OCI-LY7 (cell line): ENCODE data around the gene PCBP3. TPM values are rescaled to one million over a fixed set of nuclear protein-coding genes. Genes with fewer than 3 reads are reported as not detected.

ENCODE experiments used
- BruUV-seq: library from RNA; stranded (reverse); fragments of 400-500 nt; replicated peaks from 2 replicates; lab custom pipeline; 2021; lab: Mats Ljungman, UMichigan
- CTCF ChIA-PET: fragments of 300-600 bp; sonication (Branson Sonifier 250); formaldehyde crosslinking; loops from one replicate; lab custom pipeline; 2022; ENCODE audit warnings: antibody characterized with exemption; ENCODE audit not compliant: unreplicated experiment; lab: Charles Lee
- POLR2A ChIA-PET: fragments of 300-600 bp; sonication (Branson Sonifier 250); formaldehyde crosslinking; loops from one replicate; lab custom pipeline; 2022; ENCODE audit warnings: antibody characterized with exemption; lab: Charles Lee
- DNase-seq: peaks from one replicate; pipeline ENCODE4 v3.0.0-alpha.2; 2015; ENCODE audit warnings: low spot score
- H2AFZ ChIP-seq: fragments of 200-600 bp; sonication (generic), shearing (Covaris generic); 2 replicates; pipeline ENCODE4 v1.6.1; 2014; ENCODE audit warnings: mild to moderate bottlenecking, antibody characterized with exemption, low read length, moderate library complexity
- H3K27ac ChIP-seq: fragments of 200-600 bp; sonication (generic); 2 replicates; pipeline ENCODE4 v1.5.1; 2014; ENCODE audit warnings: mixed run types, low read depth, mild to moderate bottlenecking, moderate library complexity, low read length, inconsistent platforms; ENCODE audit not compliant: poor library complexity, severe bottlenecking
- H3K36me3 ChIP-seq: fragments of 200-600 bp; sonication (generic); 2 replicates; pipeline ENCODE4 v1.6.1; 2014; ENCODE audit warnings: mild to moderate bottlenecking, antibody characterized with exemption, low read length, moderate library complexity, mixed read lengths; ENCODE audit not compliant: insufficient read depth
- H3K4me1 ChIP-seq: fragments of 200-600 bp; sonication (generic); 2 replicates; pipeline ENCODE4 v1.5.1; 2014; ENCODE audit warnings: mild to moderate bottlenecking, low read length; ENCODE audit not compliant: insufficient read depth, poor library complexity, severe bottlenecking
- H3K4me2 ChIP-seq: fragments of 200-600 bp; sonication (generic); 2 replicates; pipeline ENCODE4 v1.6.1; 2014; ENCODE audit warnings: mild to moderate bottlenecking, low read length
- H3K4me3 ChIP-seq: fragments of 200-600 bp; sonication (generic); 2 replicates; pipeline ENCODE4 v1.5.1; 2014; ENCODE audit warnings: mild to moderate bottlenecking, low read depth, low read length; ENCODE audit not compliant: poor library complexity, severe bottlenecking
- H3K79me2 ChIP-seq: fragments of 200-600 bp; sonication (generic); 2 replicates; pipeline ENCODE4 v1.6.1; 2016; ENCODE audit warnings: low read depth, mild to moderate bottlenecking, low read length, moderate library complexity, mixed read lengths; ENCODE audit not compliant: insufficient read depth
- H3K9me2 ChIP-seq: fragments of 200-600 bp; sonication (generic); 2 replicates; pipeline ENCODE4 v1.6.1; 2016; ENCODE audit warnings: mild to moderate bottlenecking, low read length, mixed read lengths; ENCODE audit not compliant: insufficient read depth
- H3K9me3 ChIP-seq: fragments of 200-600 bp; sonication (generic); 2 replicates; pipeline ENCODE4 v1.6.1; 2014; ENCODE audit warnings: mild to moderate bottlenecking, mixed run types, low read length, mixed read lengths
- H4K20me1 ChIP-seq: fragments of 200-600 bp; sonication (generic); 2 replicates; pipeline ENCODE4 v1.6.1; 2014; ENCODE audit warnings: mild to moderate bottlenecking, antibody characterized with exemption, low read length, moderate library complexity, mixed read lengths; ENCODE audit not compliant: insufficient read depth
- CTCF ChIP-seq: fragments of 200-600 bp; sonication (generic); conservative IDR thresholded peaks from 2 replicates; pipeline ENCODE4 v1.5.1; 2014; ENCODE audit warnings: mild to moderate bottlenecking, antibody characterized with exemption, low read length, moderate library complexity, mixed read lengths
- EZH2phosphoT487 ChIP-seq: fragments of 200-600 bp; sonication (generic); IDR thresholded peaks from 2 replicates; pipeline ENCODE4 v1.6.1; 2018; ENCODE audit warnings: low read depth, borderline replicate concordance, mild to moderate bottlenecking, mixed run types, antibody characterized with exemption, low read length, moderate library complexity, mixed read lengths
- intact Hi-C: fragments of 100-400 bp; cut with micrococcal nuclease; formaldehyde crosslinking; loops from one replicate; pipeline ENCODE4 v1.10.0; 2022; ENCODE audit not compliant: unreplicated experiment
- total RNA-seq, 2 experiments: library from RNA; depleted of rRNA in 1 of 2; stranded (reverse); fragments of >200 nt in 1 of 2; shearing (Covaris generic) in 1 of 2; gene quantifications; 2 replicates each; pipeline ENCODE4 v1.2.3, GENCODE V29; 2014 to 2022

The PCBP3 gene
- total RNA-seq, 2 experiments from 2014 or later = 0.61 TPM; not detected in 1

GRCh38 chr21:45870851-45871615 lies 227.5 kb downstream of the PCBP3 start:
- POLR2A ChIA-PET = no interaction called here
- no peaks in the 10 kb centered on the region for H4K20me1 ChIP-seq
- H3K9me2 ChIP-seq = no peaks in the 10 kb centered on the region
- H3K27ac ChIP-seq = no peak overlapping the region
- H3K4me3 ChIP-seq = no peak overlapping the region
- no peaks in the 10 kb centered on the region for H3K79me2 ChIP-seq
- no peak for DNase-seq
- no peak for TF ChIP-seq EZH2phosphoT487
- no peak for TF ChIP-seq CTCF
- CTCF ChIA-PET = no interaction called here
- intact Hi-C loops = no loop called here
- BruUV-seq = no TSS peak
- no peak overlapping the region for H3K4me2 ChIP-seq
- H2AFZ ChIP-seq = no peak overlapping the region
- H3K4me1 ChIP-seq = no peaks in the 10 kb centered on the region
- H3K36me3 ChIP-seq = no peaks in the 10 kb centered on the region
- no peaks in the 10 kb centered on the region for H3K9me3 ChIP-seq

- no peaks in the 10 kb centered on the region for H3K4me1 ChIP-seq
- H2AFZ ChIP-seq = no peak overlapping the region
- TF ChIP-seq EZH2phosphoT487 (no peak), CTCF (no peak)
- ChIA-PET CTCF (no interaction called here), POLR2A (no interaction called here)
- no peaks in the 10 kb centered on the region for H3K9me2 ChIP-seq
- H3K4me3 ChIP-seq = no peak overlapping the region
- H4K20me1 ChIP-seq = no peaks in the 10 kb centered on the region
- no TSS peak for BruUV-seq
- H3K36me3 ChIP-seq = no peaks in the 10 kb centered on the region
- H3K79me2 ChIP-seq = no peaks in the 10 kb centered on the region
- no peaks in the 10 kb centered on the region for H3K9me3 ChIP-seq
- intact Hi-C loops = no loop called here
- no peak overlapping the region for H3K4me2 ChIP-seq
- no peak for DNase-seq
- no peak overlapping the region for H3K27ac ChIP-seq
These were observed 228.2 kb downstream of the PCBP3 start for GRCh38 chr21:45871616-45872236.

GRCh38 chr21:45872471-45872870 lies 228.9 kb downstream of the PCBP3 start:
- Histone ChIP-seq H3K9me2 (no peaks in the 10 kb centered on the region), H4K20me1 (no peaks in the 10 kb centered on the region), H3K36me3 (no peaks in the 10 kb centered on the region), H3K79me2 (no peaks in the 10 kb centered on the region), H3K9me3 (no peaks in the 10 kb centered on the region), H2AFZ (no peak overlapping the region), H3K4me2 (no peak overlapping the region), H3K4me1 (no peaks in the 10 kb centered on the region), H3K27ac (no peak overlapping the region), H3K4me3 (no peak overlapping the region)
- DNase-seq = no peak
- ChIA-PET CTCF (no interaction called here), POLR2A (no interaction called here)
- no TSS peak for BruUV-seq
- TF ChIP-seq CTCF (no peak), EZH2phosphoT487 (no peak)
- intact Hi-C loops = no loop called here
